ENCODE data around the gene RPS14.
"Not testable (repeated sequence)": the region's sequence is repeated elsewhere in the genome, so short reads cannot be mapped to it uniquely, and the experiment has no call there.

RPS14 gene

DNA sequence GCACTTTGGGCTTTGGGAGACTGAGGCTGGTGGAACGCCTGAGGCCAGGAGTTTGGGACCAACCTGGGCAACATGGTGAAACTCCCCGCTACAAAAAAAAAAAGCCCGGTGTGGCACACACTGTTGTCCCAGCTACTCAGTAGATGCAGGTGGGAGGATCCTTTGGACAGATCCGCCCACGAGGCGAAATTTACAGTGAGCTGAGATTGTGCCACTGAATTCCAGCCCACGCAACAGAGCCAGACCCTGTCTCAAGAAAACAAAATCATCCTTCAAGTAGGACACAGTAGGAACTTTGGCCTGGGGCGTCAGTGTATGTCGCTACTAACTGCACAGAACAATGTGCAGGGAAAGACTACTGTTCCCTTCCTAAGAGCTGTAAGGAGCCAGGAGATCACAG lies 4.8 kb downstream of the RPS14 start:
- DNase-seq (ENCODE audit: low read depth in 2 of 2), result no peak

DNA sequence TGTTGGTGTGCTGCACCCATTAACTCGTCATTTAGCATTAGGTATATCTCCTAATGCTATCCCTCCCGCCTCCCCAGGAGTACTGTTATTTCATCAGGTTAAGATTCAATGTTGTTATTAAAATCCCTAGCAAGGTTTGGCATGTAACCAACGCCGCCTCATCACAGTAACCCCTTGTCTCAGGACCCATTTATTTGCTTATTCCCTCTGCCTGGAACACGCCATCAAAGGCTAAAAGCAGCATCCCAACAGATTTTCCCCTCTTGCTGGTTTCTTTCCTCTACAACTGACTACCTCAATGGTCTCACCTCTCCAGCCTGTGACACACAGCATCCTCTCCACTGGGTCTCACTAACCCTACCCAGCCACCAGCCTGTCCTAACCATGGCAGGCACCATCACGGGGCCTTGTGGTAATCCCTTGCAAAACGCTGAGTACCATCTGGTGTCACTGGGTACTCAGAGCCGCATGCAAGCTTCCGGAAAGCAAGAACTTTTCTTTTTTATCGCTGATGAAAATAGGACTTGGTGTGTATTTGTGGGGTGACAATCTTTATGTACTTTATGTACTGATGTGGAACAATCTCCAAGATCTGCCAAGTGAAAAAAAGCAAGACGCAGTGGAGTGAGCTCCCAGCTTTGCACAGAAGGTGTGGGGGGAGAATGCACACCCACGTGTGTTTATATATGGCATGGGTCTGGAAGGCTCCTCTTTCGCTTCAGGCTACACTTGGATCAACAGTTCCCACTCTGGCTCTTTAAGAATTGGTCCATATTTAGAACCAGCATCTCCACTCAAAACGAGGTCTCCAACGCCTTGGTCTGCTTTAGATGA lies 6.1 kb downstream of the RPS14 start:
- DNase-seq (ENCODE audit: low read depth in 2 of 2), result no peak

DNA sequence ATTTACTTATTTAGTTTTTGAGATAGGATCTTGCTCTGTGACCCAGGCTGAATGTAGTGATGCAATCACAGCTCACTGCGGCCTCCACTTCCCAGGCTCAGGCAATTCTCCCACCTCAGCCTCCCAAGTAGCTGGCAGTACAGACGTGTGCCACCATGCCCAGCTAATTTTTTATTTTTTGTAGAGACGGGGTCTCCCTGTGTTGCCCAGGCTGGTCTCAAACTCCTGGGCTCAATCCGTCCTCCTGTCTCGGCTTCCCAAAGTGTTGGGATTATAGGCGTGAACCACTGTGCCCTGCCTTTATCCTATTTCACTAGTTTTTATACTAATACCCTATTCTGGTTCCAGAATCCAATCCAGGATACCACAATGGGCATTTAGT lies 6.8 kb downstream of the RPS14 start:
- DNase-seq (ENCODE audit: low read depth in 2 of 2), result no peak

DNA sequence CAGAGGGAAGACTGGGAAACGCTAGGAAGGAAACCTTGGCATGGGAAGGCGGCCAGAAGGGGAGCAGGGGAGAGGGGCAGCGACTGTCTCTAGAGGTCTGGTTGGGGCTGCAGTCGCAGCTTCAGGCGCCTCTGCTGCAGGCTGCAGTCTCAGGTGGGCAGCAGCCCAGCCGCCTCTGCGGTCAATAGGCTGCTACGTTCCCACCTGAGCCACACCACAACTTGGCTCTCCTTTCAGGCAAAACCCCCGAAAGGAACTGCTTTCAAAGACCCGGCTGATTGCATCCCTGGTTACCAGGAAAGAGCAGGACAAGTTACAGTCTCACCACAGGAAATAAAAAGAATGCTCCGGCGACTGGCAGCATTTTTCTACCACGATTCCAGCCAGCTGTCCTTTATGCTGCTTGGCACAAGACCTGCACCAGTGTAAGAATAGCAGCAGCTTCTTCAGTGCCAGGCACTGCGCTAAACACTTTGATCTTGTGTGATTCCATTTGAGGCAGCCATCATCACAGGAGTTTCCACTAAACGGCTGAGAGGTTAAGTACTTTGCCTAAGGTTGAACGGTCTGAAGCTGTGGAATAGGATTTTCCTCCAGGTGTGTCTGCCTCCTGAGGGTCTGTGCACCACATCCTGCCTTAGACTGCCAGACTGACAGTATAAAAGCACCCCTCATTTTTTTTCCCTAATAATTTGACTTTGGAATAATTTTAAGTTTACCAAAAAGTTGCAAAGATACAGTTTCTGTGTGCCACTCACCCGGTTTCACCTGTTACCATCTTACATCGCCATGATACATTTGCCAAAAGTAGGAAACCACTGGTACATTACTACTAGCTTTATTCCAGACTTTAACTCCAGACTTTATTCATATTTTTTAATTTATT lies 7.5 kb downstream of the RPS14 start:
- no peak for DNase-seq (ENCODE audit: low read depth in 2 of 2)

DNA sequence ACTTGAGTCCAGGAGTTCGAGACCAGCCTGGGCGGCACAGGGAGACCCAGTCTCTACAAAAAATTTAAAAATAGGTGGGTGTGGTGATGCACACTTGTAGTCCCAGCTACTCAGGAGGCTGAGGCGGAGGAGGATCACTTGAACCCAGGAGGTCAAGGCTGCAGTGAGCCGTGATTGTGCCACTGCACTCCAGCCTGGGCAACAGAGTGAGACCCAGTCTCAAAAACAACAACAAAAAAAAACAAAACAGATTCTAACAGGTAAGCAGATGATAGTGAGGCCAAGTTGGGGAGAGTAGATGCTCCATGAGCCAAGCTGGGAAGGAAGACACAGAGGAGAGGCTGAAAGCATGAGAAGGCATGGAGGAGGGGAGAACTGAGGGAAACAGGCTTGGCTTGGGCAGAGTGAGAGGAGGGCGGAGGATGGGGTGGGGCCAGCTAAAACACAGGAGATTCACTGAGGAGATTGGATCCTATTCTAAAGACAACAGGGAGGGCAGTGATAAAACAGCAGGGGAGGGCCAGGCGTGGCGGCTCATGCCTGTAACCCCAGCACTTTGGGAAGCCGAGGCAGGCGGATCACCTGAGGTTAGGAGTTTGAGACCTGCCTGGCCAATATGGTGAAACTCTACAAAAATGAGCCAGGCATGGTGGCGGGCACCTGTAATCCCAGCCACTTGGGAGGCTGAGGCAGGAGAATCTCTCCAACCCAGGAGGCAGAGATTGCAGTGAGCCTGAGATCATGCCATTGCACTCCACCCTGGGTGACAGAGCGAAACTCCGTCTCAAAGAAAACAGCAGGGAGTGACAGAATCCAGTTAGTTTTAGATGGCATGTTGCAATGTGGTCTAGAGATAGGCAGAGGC lies 8.4 kb downstream of the RPS14 start:
- DNase-seq (ENCODE audit: low read depth in 2 of 2), result no peak

DNA sequence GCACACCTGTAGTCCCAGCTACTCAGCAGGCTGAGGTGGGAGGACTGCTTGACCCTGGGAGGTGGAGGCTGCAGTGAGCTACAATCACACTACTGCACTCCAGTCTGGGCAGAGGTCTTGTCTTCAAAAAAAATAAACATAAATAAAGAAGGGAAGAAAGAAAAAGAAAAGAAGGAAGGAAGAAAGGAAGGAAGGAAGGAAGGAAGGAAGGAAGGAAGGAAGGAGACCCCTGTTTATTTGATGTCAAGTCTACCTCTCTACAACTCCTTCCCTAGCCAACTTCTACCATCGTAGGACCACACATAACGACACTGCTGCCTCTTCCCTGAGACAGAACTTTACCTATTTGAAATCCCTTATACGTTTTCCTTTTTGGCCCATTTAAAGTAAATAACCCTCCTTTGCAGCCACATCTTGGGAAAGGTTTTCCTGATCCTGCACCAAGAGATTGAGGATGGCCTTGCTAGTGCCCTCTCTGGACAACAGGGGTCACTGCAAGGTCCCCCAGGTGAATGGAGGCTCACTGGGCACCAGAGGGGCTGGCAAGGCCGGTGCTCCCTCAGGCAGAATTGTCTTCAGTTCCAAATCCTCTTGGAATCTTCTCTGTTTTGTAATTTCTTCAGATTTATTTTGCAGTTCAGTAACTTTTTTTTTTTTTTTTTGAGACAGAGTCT lies 10.5 kb downstream of the RPS14 start:
- DNase-seq (ENCODE audit: low read depth in 2 of 2), result no peak

DNA sequence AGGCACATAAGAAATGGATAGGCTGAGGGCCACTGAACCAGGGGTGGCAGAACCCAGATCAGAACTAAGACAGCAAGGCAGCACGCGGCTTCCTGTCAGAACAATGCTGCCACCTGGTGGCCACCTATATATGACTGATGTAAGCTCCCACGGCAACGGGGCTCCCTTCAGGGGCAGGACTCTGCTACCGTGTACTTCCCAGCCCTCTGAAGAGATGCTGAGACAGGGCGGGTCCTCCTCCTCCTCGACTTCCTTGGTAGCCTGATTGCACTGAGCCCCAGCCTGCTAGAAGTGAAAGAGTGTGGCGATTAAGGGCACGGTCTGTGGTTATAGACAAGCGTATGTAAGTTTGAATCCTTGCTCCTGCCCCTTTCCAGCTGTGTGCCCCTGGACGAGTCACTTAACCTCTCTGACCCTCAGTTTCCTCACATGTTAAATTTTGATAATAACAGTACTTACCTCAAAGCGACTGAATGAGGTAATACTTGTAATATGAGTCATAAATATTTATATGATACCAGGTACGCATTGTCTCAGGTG lies 13.3 kb downstream of the RPS14 start:
- peak; percentile 46 to 47 for DNase-seq (ENCODE audit: low read depth in 2 of 2)

DNA sequence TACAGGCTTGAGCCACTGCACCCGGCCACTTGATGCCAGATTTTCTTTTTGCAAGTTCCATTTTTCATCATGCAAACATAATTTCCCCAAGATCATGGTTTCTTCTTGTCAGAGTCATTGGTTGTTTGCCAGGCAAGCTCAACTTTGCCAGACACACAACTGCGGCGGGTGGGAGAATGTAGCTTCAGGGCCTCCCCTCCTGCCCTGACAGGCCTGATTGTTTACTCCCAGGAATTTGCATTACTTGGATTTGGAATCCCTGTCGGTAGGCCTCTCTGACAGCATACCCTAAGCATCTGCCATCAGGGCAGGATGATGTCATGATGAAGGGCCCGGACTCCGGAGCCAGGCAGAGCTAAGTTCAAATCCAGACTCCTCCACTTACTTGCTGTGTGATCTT lies 15.1 kb downstream of the RPS14 start:
- peak; percentile 61 to 69 for DNase-seq (ENCODE audit: low read depth in 2 of 2)

DNA sequence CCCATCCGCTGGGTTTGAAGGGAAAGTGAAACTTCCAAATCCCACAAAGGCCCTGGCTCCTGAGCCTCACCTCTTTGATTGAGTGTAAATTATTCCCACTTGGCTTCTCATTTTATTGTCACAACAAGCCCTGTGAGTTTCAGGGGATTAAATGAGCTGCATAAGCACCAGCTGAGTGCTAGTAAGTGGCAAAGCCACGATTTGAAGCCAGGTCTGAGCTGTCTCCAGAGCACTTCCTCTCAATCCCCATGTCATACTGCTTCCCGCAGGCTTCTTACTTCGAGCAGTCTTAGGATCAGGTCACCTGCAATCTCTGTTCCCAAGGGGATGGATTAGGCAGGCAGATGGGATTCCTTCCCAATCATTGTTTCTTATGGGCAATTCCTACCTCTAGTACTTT lies 18.0 kb downstream of the RPS14 start:
- DNase-seq (ENCODE audit: low read depth in 2 of 2), result no peak

DNA sequence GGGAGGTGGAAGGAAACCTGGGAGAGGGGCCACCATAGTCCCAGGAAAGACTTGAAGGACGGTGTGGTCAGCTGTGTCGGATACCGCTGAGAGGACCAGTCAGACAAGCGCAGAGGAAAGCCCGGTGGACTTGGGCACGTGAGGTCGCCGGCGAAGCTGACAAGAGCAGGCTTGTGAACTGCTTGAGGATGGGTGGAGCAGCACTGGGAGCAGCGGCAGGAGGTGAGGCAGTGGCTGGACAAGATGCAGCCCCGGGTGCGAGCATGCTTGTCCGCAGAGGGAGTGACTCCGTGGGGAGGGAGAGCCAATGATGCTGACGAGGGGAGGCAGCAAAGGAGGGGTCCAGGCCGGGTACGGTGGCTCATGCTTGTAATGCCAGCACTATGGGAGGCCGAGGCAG lies 18.5 kb downstream of the RPS14 start:
- DNase-seq (ENCODE audit: low read depth in 2 of 2), result no peak

DNA sequence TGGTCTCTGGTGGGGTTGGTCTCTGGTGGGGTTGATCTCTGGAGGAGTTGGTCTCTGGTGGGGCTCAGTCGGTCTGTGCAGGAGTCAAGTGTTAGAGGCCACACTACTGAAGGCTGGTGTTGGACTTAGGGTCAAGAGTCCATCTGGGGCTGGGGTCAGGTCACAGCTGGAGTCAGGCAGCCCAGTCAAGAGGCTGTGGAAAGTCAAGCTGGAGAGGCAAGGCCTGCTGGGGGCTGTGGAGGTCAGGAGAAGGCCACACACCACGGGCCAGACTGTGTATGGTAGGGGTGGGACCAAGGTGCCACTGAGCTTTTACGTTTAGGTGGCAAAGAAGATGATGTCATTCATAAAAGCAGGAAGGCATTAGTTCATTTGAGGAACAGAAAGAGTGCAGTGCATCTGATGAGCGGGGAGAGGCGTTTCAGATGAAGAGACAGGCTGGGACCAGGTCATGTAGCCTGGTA lies 20.1 kb downstream of the RPS14 start:
- DNase-seq (ENCODE audit: low read depth in 2 of 2), result no peak

DNA sequence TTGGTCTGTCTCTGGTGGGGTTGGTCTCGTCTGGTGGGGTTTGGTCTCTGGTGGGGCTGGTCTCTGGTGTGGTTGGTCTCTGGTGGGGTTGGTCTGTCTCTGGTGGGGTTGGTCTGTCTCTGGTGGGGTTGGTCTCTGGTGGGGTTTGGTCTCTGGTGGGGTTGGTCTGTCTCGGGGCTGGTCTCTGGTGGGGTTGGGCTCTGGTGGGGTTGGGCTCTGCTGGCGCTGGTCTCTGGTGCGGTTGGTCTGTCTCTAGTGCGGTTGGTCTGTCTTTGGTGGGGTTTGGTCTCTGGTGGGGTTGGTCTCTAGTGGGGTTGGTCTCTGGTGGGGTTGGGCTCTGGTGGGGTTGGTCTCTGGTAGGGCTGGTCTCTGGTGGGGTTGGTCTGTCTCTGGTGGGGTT lies 20.6 kb downstream of the RPS14 start:
- DNase-seq (ENCODE audit: low read depth in 2 of 2), result no peak

DNA sequence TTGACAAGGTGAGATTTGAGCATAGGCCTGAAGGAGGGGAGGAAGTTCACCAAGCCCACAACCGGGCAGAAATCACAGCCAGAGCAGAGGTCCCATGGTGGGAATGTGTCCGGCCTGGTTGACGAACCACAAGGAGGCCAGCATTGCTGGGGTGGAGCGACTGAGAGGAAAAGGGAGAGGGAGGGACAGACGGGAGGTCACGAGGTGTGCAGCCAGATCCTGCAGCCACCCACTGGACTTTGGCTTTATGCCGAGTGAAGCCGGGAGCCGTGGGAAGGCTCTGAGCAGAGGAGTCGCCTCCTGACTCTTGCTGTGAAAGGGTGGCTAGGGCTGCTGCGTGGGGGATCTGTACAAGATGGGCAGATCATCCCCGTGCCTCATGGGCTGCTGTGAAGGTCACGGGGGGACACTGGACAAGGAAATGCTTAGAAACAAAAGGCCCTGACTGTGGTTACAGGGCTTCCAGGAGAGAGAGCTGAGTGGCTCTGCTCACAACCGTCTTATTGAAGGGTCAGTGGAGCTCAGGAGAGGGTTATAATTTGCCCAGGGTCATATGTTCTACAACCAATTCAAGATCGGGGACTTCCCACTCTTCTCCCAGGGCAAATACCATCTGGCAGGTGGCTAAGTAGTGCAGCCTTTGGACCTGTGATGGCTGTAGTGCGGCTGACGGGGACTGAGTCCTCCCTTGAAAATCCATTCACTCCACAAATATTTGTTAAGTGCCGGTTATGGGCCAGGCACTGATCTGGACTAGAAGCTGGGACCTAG lies 21.2 kb downstream of the RPS14 start:
- DNase-seq (ENCODE audit: low read depth in 2 of 2), result no peak

DNA sequence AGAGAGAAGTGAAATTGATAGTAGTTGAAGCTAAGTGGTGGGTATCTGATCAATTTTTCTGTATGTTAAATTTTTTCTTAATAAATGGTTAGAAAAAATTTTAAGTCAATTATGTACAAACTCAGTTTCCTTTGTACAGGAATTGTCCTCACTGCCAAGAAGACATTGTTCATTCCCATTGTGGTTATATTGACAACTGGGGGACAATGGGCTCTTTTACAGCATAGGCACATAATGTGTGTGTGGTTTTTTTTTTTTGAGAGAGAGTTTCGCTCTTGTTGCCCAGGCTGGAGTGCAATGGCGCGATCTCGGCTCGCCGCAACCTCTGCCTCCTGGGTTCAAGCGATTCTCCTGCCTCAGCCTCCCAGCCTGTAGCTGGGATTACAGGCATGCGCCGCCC lies 23.4 kb downstream of the RPS14 start:
- not testable (repeated sequence) for DNase-seq (ENCODE audit: low read depth in 2 of 2)

DNA sequence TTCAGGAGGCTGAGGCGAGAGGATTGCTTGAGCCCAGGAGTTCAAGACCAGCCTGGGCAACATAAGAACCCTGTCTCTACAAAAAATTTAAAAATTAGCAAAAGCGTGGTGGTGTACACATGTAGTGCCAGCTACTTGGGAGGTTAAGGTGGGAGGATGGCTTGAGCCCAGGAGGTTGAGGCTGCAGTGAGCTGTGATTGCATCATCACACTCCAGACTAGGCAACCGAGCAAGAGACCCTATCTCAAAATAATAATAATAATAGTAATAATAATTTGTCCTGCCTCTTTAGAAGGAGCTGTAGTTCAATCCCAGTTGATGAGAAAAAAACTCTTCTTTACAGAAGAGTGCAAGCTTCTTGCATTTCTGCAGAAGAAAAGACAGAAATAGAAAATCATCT lies 26.8 kb downstream of the RPS14 start:
- DNase-seq (ENCODE audit: low read depth in 2 of 2), result no peak

DNA sequence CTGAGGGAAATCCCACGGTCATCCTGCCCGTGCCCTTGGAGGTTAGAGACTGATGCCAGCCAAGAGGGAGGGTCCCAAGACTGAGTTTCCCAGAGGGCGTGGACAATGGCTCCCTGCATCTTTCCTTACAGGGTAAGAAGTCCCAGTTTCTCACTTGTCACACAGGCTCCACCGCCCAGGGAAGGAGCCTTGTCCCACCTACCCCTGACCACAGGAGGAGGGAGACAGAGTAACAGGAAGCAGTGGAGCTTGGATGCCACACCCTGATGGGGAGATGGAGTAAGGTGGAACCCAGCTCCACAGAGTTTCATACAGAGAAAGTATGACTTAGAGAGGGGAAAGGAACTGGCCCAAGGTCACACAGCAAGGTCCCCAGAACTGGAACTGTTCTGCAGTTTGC lies 27.5 kb downstream of the RPS14 start:
- no peak for DNase-seq (ENCODE audit: low read depth in 2 of 2)

DNA sequence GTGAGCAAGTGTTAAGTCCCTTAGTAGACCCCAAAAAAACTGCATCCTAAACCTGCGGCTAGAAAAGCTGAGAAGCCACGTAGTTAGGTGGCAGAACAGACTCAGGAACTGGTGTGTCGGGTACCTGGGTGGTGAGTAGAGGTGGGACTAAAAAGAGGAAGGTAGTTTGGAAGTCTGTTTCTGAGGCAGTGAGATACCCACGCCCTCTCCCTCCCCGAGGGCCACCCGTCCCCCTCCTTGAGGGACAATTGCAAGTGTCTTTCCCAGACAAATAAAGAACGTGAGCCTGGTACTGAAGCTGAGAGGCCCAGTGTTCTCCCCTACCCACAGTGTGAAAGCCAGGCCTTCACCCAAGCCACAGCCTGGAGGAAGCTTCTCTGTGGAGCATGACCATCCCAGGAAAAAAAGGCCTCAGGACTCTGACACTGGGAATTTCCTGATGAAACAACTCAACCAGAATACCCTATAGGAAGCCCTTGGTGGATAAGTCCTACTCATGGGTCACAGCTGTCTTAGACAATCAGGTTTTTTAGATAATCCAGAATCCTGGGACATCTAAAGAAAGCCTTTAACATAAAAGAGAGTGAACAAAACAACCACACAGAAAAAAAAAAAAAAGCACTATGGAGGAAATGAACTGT lies 29.8 kb downstream of the RPS14 start:
- DNase-seq (ENCODE audit: low read depth in 2 of 2), result no peak

DNA sequence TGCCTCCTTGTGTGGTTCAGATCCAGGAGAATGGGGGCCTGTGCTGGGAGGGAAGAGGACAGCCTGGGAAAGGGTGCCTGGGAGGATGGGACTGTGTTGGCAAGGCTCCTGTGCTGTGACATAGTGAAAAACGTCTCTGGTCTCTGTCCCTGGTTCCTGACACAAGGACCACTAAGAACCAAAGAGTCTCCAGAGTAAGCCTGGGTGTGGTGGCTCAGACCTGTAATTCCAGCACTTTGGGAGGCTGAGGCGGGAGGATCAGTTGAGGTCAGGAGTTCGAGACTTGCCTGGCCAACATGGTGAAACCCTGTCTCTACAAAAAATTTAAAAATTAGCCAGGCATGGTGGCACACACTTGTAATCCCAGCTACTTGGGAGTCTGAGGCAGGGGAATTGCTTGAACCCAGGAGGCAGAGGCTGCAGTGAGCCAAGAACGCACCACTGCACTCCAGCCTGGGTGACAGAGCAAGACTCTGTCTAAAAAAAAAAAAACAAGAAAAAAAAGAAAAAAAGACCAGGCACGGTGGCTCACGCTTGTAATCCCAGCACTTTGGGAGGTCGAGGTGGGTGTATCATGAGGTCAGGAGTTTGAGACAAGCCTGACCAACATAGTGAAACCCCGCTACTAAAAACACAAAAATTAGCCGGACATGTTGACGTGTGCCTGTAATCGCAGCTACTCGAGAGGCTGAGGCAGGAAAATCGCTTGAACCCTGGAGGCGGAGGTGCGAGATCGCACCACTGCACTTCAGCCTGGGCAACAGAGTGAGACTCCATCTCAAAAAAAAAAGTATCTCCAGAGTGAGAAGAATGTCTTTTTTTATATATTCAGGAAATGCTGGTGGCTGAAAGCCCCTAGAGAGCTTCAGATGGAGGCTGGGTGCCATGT lies 35.4 kb downstream of the RPS14 start:
- DNase-seq (ENCODE audit: low read depth in 2 of 2), result not testable (repeated sequence)
